Mucosa of descending colon (tissue), 3 donors: ENCODE results near the gene ERGIC1. TPM values are rescaled to one million over a fixed set of nuclear protein-coding genes. Genes with fewer than 3 reads are reported as not detected.

ENCODE experiments used
- ATAC-seq: fragments of 200-7000 bp; cut with Tn5 transposase; one replicate; pipeline ENCODE4 v1.9.1; 2020; ENCODE audit warnings: mild to moderate bottlenecking, moderate library complexity
- DNase-seq, 3 donors: peaks; one replicate each; pipeline ENCODE4 v3.0.0-alpha.2; 2020
- H3K36me3 ChIP-seq: fragments of 200-600 bp; one replicate; pipeline ENCODE4 v1.8.0; 2021; ENCODE audit warnings: low read depth, mild to moderate bottlenecking
- H3K4me1 ChIP-seq: fragments of 200-600 bp; one replicate; pipeline ENCODE4 v1.8.0; 2021; ENCODE audit warnings: low read depth, mild to moderate bottlenecking
- H3K4me3 ChIP-seq: fragments of 200-600 bp; one replicate; pipeline ENCODE4 v1.8.0; 2021; ENCODE audit warnings: mild to moderate bottlenecking
- H3K9me3 ChIP-seq: fragments of 200-600 bp; one replicate; pipeline ENCODE4 v1.8.0; 2021; ENCODE audit warnings: mild to moderate bottlenecking
- intact Hi-C, 2 donors: fragments of 100-400 bp; cut with DNase I in 1 of 2; cut with micrococcal nuclease in 1 of 2; formaldehyde crosslinking; loops; one replicate each; pipeline versions ENCODE4 v1.11.0 to v1.11.1; 2022; cut with DNase I, micrococcal nuclease
- total RNA-seq, 3 donors: library from RNA; stranded (reverse); fragmentation: NEBNext Ultra II Directional in 2 of 3; extraction: Animal tissue kit (Norgen Biotek cat#: 25700) in 2 of 3; gene quantifications; one replicate each; pipeline versions ENCODE4 v1.2.1 to v1.2.4, GENCODE V29; 2021 to 2023
- TF ChIP-seq, protein P1 (sequence below): fragments of 200-600 bp; IDR thresholded peaks from one replicate; pipeline ENCODE4 v1.8.0; 2022; ENCODE audit warnings: antibody characterized with exemption, mild to moderate bottlenecking
- donor health status: DM: no; HTN: no; CAD: no; lungs with moderate emphysema.
- donor health status: DM: no; HTN: no; CAD: no.
- donor health status: DM: no; HTN: yes; CAD: no.

Gene ERGIC1
- total RNA-seq, 3 donors from 2014 or later, result 153 to 222 (median 199) TPM

DNA sequence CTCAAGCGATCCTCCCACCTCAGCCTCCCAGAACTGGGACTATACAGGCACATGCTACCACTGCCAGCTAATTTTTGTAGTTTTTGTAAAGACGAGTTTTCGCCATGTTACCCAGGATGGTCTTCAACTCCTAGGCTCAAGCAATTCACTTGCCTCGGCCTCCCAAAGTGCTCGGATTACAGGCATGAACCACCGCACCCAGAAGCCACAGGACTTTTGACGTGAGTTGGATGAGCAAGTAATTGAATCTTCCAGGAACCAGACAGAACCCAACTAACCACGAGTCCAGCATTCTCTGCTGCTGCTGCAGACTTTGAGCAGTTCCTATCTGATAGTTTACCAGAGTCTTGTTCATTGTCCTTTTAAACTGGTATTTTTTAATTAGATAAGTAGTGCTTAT lies 139.9 kb downstream of the ERGIC1 start:
- H3K4me1 ChIP-seq, result no peaks in the 10 kb centered on the region
- no peak for ATAC-seq
- H3K9me3 ChIP-seq, result no peaks in the 10 kb centered on the region
- no peak for DNase-seq
- TF ChIP-seq, protein P1, sequence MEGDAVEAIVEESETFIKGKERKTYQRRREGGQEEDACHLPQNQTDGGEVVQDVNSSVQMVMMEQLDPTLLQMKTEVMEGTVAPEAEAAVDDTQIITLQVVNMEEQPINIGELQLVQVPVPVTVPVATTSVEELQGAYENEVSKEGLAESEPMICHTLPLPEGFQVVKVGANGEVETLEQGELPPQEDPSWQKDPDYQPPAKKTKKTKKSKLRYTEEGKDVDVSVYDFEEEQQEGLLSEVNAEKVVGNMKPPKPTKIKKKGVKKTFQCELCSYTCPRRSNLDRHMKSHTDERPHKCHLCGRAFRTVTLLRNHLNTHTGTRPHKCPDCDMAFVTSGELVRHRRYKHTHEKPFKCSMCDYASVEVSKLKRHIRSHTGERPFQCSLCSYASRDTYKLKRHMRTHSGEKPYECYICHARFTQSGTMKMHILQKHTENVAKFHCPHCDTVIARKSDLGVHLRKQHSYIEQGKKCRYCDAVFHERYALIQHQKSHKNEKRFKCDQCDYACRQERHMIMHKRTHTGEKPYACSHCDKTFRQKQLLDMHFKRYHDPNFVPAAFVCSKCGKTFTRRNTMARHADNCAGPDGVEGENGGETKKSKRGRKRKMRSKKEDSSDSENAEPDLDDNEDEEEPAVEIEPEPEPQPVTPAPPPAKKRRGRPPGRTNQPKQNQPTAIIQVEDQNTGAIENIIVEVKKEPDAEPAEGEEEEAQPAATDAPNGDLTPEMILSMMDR, result no peak
- intact Hi-C loops, result no loop called here
- H3K4me3 ChIP-seq, result no peak overlapping the region
- no peaks in the 10 kb centered on the region for H3K36me3 ChIP-seq

DNA sequence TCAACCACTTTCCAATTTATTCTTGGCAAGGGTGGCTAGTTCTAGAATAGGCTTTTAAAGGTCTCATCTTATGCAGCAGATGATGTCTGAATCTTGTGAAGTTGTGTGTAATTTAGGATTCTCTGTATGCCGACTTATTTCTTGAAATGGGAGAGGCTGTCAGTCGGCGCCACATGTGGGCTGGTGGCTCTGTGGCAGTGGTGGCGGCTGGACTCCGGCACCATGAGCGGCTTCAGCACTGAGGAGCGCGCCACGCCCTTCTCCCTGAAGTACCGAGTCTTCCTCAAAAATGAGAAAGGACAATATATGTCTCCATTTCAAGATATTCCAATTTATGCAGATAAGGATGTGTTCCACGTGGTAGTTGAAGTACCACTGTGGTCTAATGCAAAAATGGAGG lies 141.2 kb downstream of the ERGIC1 start:
- Histone ChIP-seq H3K4me3 (no peak overlapping the region), H3K36me3 (no peaks in the 10 kb centered on the region), H3K9me3 (no peaks in the 10 kb centered on the region), H3K4me1 (no peaks in the 10 kb centered on the region)
- DNase-seq (no peak), ATAC-seq (no peak)
- intact Hi-C loops, result no loop called here
- TF ChIP-seq, protein P1, result no peak

DNA sequence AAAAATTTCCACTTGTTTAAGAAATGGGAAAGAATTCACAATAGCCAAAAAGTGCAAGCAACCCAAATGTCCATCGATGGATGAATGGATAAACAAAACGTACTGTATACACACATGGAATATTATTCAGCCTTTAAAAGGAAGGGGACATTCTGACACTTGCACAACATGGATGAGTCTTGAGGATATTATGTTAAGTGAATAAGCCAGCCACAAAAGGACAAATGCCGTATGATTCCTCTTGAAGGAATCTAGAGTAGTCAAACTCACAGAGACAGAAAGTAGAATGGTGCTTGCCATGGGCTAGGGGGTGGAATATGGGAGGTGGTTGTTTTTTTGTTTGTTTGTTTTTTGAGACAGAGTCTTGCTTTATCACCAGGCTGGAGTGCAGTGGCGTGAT lies 145.7 kb downstream of the ERGIC1 start:
- no peak for ATAC-seq
- Histone ChIP-seq H3K9me3 (no peaks in the 10 kb centered on the region), H3K36me3 (no peaks in the 10 kb centered on the region), H3K4me1 (peaks cover 8% of the 10 kb centered on the region), H3K4me3 (no peak overlapping the region)
- intact Hi-C loops, result no loop called here
- TF ChIP-seq, protein P1, result no peak
- no peak for DNase-seq

DNA sequence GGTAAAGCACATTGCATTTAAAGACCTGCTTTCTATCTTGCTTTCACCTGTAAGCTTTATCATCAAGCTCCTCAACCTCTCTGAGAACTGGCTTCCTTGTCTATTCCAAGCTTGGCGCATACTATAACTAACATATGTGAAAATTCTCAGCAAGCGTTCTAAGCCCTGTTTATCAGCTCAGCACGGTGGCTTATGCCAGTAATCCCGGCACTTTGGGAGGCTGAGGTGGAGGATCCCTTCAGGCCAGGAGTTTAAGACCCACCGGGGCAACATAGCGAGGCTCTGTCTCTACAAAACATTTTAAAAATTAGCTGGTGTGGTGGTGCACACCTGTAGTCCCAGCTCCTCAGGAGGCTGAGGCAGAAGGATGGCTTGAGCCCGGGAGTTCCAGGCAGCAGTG lies 147.9 kb downstream of the ERGIC1 start:
- TF ChIP-seq, protein P1, result no peak
- ATAC-seq, result no peak
- intact Hi-C loops, result loop anchor here in 1 of 2 donors (2.0 kb wide), 1 partner anchor 75 kb away; the partner anchor contains the start of gene CREBRF

GRCh38 chr5:172983542-172984243 lies 149.6 kb downstream of the ERGIC1 start, which contains the start of gene ATP6V0E1:
ATP6V0E1 (plus strand) TSS chr5:172983771; CDS start chr5:172983861, 90 bp downstream.
- DNase-seq (peak; percentile 97 to 99 (median 98)), ATAC-seq (peak; percentile 98)
- Histone ChIP-seq H3K4me1 (peaks cover 12% of the 10 kb centered on the region), H3K4me3 (peak within 1 kb of the TSS; percentile 88), H3K9me3 (no peaks in the 10 kb centered on the region), H3K36me3 (no peaks in the 10 kb centered on the region)
- TF ChIP-seq, protein P1, result no peak
- intact Hi-C loops, result loop anchor here in 1 of 2 donors (2.0 kb wide), 1 partner anchor 73 kb away; the partner anchor contains the start of gene CREBRF

More for the DNA sequence above, 147.9 kb downstream of the ERGIC1 start:
- no peaks in the 10 kb centered on the region for H3K9me3 ChIP-seq
- no peaks in the 10 kb centered on the region for H3K36me3 ChIP-seq
- DNase-seq, result no peak
- H3K4me1 ChIP-seq, result peaks cover 12% of the 10 kb centered on the region
- no peak overlapping the region for H3K4me3 ChIP-seq
